Stimulated activated CD4-positive, alpha-beta T cell treated with anti-CD3 and anti-CD28 coated beads, Interleukin-1b, Interleukin-23, amount 100 ng/mL, for 1 hour (primary cell): Measurements from ENCODE around the gene MAMDC4.
A peak's percentile ranks its signal among the peaks of the same experiment; 100 is the strongest.
"Not testable (repeated sequence)": the region's sequence is repeated elsewhere in the genome, so short reads cannot be mapped to it uniquely, and the experiment has no call there.

ENCODE experiments used
- DNase-seq, 2 donors: peaks; one replicate each; pipeline ENCODE4 v3.0.0-alpha.2; 2020; ENCODE audit warnings: low read depth in 2 of 2

Gene MAMDC4

DNA sequence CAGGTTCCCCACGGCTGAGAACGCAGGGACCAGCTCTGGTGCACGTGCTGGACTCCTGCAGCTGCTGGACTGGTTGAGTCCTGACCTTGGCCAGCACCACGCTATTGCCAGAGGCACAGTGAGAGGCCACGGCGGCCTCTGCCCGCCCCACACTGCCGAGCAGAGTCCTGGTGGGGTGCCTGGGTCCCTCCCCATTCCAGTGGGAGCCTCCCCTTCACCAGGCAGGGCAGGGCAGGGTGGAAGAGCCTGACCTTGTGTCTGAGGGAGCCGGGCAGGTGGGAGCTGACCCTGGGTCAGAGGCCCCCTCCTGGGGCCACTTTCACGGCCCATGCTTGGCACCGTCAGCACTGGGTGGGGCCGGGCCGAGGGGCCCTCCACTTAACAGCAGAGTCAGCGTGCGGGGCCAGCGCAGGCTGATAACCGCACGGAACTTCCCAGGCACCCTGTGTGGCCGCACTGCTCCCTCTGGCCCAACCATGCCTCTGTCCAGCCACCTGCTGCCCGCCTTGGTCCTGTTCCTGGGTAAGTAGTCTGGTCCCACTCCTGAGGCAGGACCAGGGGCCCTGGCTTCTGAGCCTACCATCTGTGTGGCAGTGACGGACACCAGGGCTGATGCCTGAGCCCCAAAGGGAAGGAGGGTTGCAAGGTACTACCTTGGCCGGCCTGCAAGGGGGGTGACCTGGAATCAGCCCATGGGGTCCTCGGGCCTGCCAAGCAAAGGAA is at the start of gene MAMDC4:
TSS of gene MAMDC4 (plus strand) at position 406 of the 723 bp plus-strand sequence. CDS start at position 477, 71 bp downstream.
- DNase-seq, result no peak

DNA sequence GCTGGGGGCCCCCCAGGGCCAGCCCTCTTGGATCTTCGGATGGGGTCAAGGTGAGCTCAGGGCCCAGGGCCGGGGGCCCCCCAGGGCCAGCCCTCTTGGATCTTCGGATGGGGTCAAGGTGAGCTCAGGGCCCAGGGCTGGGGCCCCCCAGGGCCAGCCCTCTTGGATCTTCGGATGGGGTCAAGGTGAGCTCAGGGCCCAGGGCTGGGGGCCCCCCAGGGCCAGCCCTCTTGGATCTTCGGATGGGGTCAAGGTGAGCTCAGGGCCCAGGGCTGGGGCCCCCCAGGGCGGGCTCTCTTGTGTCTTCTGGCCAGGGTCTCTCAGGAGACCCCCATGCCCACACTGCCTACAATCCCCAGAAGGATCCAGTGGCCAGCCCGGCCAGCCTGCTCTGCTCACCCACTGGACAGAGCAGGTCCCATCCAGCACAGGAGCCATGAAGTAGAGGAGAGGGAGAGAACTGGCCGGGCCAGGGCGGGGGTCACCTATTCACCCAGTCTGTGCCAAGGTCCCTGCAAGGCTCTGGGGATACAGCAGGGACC is 49.1 kb upstream of the MAMDC4 start:
- DNase-seq, result not testable (repeated sequence)

DNA sequence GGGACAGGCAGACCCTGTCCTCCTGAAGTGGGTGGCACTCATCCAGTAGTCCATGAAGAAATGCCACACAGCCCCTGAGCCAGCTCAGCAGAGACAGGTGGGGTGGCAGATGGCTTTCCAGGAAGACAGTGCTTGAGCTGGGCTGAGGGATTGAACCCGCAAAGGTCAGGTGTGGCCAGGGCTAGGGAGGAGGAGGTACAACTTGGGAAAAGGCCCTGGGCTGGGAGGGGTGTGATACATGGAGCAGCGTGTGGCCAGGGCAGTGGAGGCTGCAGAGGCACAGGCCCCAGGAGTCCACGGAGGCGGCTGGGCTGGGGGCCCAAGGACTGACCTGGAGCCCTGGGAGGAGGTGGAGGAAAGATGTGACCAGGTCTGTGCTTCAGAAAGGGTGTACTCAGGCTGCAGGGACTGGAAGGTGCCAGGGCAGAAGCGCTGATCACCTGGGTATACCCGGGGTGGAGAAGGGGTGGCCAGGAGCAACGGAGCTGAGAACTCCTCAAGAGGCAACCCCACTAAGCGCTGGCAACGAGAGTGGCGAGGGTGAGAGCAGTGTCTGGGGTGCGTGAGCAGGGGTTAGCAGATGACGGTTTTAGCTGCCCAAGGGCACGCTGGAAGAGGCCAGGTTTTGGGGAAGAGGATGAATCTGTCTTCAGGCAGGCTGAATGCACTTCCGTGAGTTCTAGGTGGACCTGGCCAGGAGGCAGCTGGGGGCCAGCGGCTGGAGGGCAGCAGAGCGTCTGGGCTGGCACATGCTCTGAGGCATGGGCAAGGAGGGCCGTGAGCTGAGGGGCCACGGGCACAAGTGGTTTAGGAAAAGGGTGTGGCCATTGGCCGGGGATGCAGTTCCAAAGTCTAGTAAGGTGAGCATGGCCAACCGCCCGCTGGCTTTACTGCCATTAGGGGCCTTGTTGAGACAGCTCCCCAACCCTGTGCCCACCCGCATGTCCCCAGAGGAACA is 48.3 kb upstream of the MAMDC4 start:
- DNase-seq, result no peak

DNA sequence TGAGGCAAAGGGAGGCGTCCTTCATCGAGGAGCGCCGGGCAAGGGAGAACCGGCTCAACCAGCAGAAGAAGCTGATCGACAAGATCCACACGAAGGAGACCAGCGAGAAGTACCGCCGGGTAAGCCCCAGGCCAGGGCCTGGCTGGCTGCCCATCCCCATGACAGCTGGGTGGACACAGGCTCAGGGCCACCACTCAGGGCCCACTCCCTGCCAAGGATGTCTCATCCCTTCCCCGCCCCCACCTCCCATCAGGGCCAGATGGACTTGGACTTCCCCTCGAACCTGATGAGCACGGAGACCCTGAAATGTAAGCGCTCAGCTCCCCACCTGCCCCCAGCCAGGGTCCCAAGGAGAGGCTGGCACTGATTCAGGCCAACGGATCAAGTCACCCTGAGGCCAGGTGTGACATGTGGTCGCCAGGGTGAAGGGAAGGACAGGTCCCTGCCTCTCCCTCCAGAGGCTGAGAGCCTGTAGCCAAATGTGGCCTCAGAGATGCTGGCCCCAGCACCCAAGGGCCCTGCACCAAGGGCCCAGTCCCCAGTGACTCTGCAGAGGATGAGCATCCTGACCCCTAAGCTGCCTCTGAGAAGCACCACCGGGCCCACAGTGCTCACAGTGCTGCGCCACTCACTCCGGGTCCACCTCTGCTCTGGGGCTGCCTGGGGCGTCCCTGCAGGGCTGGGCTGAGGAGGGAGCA is 47.5 kb upstream of the MAMDC4 start:
- no peak for DNase-seq

DNA sequence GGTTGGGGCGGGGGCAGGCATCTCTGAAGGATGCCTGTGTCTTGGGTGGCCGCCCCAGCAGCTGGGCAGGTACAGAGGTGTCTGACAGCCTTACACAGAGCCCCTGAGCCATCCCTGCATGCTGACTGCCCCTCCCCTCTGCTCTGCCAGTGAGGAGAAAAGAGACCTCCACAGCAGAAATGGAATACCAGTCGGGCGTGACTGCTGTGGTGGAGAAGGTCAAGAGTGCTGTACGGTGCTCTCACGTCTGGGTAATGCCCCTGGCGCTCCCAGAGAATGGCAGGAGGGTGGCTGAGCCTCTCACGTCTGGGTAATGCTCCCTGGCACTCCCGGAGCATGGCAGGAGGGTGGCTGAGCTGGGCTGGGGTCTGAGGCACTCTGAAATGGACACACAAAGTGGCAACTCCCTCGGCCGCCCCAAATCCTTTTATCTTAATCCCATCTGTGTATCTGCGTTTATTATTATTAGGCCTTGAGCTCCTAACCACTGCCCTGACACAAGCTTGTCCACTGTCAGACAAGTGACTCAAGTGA is 46.9 kb upstream of the MAMDC4 start:
- no peak for DNase-seq

DNA sequence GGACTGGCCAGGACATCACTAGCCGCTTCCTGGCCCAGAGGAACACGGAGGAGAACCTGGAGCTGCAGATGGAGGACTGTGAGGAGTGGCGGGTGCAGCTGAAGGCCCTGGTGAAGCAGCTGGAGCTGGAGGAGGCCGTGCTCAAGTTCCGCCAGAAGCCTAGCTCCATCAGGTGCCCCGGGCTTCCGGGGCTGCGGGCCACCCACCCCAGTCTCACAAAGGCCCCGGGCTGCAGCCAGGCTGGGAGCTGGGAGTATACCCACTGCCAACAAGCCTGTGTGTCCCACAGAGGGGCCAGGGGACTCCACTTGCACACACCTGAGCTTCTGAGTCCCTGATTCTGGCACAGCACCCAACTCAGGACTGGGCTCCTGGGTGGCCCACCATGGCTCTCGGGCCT is 46.1 kb upstream of the MAMDC4 start:
- DNase-seq, result no peak

DNA sequence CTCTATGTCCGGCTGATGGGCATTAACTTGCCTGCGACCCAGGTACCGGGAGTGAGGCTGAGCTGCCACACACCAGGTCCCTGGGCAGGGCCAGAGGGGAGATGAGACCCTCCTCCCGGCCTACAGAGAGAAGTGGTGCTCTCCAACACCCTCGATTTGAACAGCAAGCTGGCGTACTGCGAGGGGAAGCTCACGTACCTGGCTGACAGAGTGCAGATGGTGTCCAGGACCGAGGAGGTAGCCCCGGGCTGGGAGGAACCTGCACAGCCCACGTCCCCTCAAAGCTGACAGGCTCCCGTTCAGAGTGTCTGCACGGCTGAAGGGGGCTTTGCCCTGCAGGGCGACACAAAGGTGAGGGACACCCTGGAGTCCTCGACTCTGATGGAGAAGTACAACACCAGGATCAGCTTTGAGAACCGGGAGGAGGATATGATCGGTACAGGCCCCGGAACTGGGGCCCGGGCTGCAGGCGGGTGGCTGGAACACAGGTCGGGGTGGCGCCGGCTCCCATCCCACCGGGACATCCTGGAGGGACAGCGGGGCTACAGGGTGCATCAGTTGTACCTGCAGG is 45.4 kb upstream of the MAMDC4 start:
- DNase-seq, result no peak

DNA sequence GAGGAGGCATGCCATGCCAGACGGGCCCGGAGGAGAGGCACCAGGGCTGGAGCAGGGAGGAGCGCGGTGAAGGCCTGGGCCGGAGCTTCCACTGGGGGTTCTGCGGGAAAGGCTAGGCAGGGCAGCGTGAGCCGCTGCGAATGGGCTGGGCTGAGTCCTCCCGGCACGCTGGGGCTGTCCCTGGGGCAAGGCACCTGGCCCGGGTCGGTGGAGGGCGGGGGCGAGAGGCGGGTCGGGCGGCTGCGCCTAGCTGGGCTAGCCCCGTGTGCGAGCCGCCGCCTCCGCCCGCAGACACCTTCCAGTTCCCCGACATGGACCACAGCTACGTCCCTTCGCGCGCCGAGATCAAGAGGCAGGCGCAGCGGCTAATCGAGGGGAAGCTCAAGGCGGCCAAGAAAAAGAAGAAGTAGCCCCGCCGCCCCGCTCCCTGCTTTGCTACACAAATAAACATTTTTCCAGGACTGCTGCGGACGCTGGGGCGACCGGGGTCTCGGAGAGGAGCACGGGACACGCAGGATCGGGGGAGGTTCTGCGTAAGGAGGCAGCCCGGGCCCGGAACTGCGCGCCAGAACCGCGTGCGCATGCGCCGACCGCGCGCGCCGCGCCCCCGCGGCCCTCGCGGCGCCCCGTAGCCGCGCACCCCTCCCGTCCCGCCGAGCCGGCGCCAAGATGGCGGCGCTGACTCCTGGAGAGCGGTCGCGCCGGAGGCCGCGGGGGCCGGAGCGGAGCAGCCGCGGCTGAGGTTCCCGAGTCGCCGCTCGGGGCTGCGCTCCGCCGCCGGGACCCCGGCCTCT is 44.7 kb upstream of the MAMDC4 start, which contains the start of gene RABL6:
TSS of gene RABL6 (plus strand) at position 668 of the 794 bp plus-strand sequence. CDS start 249 bp downstream, outside the sequence.
- DNase-seq, result peak; percentile 58 to 67

DNA sequence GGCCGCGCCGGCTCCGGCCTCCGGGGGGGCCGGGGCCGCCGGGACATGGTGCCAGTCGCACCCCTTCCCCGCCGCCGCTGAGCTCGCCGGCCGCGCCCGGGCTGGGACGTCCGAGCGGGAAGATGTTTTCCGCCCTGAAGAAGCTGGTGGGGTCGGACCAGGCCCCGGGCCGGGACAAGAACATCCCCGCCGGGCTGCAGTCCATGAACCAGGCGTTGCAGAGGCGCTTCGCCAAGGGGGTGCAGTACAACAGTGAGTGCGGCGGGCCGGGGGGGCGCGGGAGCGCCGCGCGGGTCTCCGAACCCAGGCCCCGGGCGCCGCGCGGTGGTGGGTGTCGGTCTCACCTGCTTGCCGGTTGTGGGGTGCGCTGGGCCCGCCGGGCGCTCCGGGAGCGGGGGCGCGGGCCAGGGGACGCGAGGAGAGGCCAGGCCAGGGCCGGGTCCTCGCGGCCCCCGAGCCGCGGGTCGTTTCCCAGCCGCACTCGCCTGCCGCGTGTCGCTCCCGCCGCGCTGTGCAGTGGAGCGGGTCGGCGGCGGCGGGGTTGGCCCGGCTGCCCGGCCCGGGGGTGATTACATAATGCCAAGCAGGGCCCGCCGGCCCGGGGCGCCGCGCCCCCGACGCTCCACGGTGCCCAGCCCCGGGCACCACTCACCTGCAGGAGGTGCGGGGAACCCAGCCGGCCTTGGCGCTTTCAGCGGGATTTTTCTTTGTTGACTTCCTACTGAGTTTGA is 43.9 kb upstream of the MAMDC4 start:
- peak in 1 of 2 donors; percentile 12 for DNase-seq

DNA sequence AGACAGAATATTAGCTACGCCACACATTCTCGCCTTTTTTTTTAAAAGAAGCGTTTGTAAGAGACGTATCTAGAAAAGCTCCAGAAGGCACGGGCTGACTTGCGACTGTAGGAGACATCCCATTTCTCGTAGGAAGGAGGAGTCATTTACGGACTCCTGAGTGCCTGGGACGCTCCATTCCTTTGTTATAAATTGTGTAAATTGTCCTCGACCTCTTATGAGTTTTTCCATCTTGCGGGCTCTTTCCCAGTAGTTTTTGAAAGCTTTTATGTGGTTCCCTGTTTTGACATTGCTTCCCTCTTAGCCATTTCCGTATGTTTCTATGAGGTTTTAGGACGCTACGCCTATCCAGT is 43.4 kb upstream of the MAMDC4 start:
- DNase-seq, result no peak

DNA sequence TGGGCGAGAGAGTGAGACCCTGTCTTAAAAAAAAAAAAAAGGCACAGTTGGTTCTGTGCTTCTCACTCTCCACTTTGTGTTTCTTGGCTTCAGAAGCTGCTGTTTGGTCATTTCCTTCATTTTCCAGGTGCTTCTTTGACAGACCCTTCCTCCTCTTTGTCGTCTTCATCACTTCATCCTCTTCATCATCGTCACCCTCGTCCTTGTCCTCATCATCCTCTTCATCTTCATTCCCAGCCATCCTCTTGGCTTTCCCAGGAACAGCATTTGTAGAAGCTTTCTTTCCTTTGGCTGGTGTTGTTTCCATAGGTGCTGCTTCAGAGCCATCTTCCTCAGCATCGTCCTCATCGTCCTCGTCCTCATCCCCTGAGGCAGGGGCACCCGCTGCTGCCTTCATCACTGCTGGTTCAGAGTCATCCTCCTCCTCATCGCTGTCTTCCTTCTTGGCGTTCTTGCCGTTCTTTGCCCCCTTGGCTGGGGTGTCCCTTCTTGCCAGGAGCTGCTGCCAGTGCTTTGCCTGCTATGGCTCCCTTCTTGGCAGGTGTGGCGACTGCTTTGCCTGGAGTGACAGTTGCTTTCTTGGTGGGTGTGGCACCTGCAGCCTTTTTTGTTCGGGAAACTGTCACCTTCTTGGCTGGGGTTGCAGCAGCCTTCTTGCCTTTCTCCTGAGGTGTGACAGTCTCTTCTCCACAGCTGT is 37.3 kb upstream of the MAMDC4 start:
- DNase-seq, result no peak

DNA sequence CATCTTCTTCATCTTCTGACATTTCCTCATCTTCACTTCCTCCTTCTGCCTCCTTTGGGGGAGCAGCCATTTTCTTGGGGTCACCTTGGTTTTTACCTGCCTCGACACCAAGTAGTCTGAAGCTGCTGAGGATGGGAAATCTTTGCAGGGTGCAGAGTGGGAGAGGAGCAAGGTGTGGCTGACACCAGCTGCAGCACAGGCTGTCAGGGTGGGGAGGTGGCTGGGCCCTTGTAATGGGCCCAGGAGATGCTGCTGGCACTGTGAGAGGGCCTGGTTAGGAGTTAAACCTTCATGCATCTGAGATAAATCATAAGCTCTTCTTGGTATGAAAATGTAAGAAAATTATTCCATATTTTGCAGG is 36.7 kb upstream of the MAMDC4 start:
- no peak for DNase-seq

DNA sequence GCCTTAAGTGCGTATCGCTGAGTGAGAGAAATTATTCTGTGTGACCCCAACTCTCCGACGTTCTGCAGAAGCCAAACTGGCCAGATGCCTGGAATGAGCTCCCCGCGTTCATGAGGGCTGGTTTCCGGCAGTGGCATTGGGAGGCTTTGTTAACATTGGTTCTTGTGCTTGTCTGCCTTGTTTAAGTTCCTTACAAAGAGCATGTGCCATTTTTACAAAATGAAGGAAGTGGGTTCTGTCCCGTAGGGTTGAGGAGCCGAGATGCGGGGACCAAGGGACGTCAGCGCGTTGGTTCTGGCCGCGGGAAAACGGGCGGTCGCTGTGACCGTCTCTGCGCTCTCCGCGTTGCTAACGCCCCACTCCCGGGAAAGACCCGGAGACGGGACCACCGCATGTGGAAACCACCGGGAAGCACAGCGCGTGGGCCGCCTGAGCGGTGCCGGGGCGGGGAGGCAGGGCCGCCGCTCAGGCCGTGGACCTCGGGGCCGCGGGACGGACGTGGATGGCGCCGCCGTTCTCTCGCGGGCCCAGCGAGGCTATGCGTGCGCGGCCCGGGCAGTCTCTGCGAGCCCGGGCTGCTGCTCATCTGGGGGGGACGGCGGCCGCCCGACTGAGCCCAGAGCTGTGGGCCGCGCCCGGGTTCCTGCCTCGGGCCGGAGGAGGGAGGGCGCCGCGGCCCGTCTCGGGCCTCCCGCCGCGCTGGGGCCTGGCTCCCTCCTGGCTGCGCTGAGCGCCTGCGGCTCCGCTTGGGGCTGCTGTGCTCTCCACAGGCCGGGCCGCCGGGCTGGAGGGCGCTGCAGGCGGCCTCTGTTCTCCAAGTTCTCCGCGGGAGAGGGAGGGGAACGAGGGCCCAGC is 30.9 kb upstream of the MAMDC4 start:
- DNase-seq, result no peak

DNA sequence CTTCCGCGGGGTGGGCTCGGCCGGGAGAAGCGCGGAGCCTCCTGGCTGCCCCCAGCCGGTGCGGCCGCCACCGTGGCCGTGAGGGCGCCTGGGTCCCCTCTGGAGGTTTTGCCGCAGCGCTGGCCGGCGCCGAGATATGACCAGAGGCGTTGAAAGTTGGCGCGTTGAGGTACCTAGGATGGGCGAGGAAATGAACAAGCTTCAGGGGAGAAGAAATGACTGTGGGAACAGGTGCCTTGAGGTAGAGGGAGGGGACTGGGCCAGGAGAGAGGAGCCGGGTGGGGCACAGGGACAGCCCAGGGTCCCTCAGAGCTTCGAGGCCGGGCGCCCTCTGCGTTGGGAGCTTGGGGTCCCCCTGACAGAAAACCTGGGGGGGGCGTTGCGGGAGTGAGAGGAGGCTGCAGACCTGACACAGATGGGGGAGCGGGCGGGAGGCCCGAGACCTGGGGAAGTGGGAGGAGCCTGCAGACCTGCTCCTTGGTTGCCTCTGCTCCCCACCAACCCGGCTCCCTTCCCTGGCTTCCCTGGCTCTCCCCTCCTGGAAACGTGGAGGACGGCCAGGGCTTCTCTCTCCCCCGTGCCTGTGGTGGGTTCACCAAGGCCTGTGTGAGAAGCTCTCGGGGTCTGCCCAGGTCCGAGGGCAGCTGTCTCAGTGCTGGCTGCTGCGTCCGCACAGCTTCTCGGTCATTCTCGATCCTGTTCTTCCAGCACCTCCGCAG is 30.2 kb upstream of the MAMDC4 start:
- no peak for DNase-seq

DNA sequence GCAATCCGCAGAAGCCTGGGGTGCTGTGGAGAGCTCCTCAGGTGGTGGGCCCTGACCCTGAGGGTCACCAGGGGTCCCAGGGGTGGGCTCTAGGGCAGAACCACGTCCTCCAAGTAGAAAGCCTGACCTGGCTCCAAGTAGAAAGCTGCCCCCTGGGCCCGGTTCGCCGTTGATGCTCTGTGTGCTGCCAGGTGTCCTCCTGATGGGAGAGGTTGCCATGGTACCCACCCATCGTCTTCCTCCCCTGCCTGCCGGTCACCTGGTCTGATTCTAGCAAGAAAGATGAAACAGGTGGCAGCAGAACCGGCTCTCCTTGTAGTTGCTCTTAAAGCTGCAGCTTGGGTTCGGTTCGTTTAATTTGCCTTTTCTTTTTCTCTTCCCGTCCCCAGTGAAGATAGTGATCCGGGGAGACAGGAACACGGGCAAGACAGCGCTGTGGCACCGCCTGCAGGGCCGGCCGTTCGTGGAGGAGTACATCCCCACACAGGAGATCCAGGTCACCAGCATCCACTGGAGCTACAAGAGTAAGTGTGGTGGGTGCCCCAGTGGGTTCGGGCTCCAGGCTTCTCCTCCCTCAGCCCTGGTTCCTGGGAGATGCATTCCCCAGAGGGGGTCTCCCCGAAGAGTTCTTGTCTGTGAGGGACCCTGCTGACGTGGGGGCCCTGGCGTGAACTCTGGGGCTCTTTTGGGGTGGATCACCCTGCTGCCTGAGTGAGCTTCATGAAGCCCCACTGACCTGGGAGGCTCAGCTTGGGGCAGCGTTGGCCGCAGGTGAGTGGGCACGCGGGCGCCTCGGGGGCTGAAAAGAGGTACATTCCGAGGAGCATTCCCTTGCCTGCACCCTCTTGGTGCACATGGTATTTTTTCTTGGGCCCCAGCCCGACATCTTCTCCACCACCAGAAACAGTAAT is 28.8 kb upstream of the MAMDC4 start:
- DNase-seq, result no peak

DNA sequence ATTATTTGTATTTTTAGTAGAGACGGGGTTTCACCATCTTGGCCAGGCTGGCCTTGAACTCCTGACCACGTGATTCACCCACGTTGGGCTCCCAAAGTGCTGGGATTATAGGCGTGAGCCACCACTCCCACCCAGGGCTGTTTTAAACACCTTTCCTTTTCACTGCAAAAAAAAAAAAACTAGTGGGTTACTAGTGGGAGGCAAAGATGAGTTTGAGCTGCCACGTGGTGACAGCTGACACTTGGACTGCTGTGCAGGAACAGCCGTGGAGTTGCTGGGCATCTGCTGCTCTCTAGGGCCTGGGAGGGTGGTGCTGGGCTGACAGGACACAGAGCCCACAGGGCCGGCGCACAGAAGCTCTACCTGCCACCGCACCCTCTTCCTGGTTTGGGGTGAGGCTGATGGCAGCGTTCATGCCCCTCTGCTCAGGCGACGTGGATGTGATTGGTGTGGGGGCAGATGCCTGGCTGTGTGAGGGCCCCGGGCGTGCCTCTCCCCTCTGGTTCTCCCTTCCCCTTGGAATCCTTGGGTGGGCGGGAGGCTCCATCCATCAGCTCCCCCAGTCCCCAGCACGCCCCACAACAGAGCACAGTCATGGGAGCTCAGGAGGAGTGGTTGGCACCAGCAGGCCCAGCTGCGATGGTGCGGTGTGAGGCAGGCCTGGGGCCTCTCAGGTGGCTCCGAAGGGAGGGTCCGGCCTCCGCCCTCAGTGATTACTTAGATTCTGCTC is 27.5 kb upstream of the MAMDC4 start:
- no peak for DNase-seq
